GM18511 (cell line): Measurements from ENCODE around the gene XYLT2.

Experiments
- ATAC-seq: cut with Tn5 transposase; IDR thresholded peaks from one replicate; pipeline ENCODE4 v1.9.1; 2021; ENCODE audit warnings: mild to moderate bottlenecking, moderate library complexity; ENCODE audit not compliant: unreplicated experiment

The XYLT2 gene

DNA sequence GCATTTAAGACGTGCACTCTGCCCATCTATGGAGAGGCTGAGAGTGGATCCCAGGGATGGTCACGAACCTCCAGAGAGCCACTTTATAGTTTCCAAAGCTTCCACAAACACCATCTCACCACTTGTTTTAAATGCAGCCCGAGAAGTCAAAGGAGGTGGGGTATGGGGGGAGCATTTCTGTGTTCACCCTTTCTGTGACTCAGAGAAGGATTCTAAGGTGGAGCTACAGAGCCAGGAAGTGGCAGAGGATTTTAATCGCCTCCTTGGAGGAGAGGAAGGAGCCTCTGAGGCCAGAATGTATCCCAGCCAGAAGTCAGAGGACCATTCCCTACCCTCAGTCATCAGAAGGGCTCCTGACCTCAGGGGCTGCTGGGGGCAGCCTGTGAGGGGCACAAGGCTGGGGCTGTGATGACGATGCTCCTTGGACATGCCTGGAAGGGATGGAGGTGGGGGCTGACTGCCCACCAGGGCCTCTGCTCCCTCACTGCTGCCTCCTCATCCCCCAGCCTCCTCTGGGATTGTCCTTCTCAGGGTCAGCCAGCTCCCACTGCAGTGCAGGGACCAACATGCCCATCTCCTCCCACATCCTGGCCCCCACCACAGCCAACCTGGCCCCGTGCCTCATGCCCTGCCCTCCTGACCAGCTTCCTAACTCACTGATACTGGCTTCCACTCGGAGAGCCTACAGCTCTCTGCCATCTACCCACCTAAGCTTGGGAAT, 2.8 kb downstream of the XYLT2 start:
- ATAC-seq: no peak

DNA sequence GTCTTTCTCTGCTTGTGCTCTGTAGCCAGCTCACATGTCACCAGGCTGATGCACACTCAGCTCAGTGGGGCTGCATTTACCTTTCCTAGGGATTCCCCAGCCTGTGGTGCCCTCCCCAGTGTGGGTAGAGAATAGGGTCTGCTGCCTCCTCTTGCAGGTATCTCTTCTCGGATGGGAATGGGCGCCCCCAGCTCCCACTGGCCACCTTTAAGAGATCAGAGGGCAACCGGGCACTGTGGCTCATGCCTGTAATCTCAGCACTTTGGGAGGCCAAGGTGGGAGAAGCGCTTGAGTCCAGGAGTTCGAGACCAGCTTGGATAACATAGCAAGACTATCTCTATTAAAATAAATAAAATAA, 3.3 kb downstream of the XYLT2 start:
- ATAC-seq: no peak

GRCh38 chr17:50350733-50351132, 4.8 kb downstream of the XYLT2 start:
- ATAC-seq: no peak

GRCh38 chr17:50352072-50352692, 6.3 kb downstream of the XYLT2 start:
- no peak for ATAC-seq

DNA sequence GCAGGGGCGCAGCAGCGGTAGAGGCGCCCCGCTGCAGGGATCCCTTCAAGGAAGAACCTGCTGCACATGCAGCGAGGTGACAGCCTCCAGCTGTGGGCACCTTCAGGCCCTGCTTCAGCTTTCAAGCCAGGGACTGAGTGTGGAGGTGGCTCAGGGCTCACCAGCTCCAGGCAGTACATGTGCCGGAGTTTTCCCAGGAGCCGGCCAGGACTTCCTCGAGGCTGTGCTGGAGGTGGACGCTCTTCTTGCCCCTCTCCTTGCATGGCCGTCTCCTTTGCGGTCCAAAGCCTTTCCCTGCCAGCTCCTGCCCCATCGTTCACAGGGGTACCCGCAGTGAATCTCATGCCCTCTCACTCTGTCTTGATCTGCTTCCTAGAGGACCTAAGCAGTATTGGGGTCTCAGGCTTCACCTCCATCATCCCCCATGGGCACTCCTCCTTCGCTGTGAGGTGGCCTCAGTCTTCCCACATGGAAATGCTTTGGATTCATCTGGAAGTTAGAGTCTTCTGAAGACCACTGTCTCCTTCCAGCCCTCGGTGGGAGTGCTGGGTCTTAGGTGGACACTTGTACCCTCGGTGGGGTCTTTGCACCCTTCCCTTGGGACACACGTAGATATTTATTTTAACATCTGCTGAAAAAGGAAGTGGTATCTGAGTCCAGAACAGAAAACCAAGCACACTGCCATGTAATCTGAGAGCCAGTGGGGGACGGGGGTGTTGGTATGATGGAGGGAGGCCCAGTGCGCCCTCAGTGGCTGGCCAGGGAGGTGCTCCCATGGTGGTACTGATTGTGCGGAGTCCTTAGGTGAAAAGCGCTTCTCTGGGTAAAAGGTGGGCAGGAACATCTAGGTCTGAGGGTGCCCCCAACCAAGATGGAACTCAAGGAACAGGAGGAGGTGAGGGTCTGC, 7.0 kb downstream of the XYLT2 start:
- no peak for ATAC-seq

DNA sequence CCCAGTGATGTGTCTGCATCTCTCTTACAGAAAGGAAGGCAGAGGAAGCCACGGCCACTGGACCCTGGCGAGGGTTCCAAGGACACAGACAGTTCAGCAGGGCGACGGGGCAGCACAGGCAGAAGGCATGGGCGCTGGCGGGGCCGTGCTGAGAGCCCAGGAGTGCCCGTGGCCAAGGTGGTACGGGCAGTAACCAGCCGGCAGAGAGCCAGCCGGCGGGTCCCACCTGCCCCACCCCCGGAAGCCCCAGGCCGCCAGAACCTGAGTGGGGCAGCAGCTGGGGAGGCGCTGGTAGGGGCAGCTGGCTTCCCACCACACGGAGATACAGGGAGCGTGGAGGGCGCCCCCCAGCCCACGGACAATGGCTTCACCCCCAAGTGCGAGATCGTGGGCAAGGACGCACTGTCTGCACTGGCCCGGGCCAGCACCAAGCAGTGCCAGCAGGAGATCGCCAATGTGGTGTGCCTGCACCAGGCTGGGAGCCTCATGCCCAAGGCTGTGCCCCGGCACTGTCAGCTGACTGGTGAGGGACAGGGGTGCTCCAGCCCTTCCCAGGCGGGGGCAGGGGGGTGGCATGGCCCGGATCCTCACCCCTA, 7.8 kb downstream of the XYLT2 start:
- no peak for ATAC-seq

DNA sequence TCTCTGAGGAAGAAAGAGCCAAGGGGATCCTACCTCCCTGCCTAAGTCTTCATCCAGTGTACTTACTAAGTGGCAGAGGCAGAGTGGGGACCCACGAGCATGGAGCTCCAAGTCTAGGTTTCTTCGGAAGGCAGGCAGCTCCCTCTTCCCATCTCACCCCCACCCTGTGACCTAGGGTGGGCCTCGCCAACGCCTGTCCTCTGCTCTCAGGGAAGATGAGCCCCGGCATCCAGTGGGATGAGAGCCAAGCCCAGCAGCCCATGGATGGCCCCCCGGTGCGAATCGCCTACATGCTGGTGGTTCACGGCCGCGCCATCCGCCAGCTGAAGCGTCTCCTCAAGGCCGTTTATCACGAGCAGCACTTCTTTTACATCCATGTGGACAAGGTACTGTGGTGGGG, 8.3 kb downstream of the XYLT2 start:
- ATAC-seq: no peak

DNA sequence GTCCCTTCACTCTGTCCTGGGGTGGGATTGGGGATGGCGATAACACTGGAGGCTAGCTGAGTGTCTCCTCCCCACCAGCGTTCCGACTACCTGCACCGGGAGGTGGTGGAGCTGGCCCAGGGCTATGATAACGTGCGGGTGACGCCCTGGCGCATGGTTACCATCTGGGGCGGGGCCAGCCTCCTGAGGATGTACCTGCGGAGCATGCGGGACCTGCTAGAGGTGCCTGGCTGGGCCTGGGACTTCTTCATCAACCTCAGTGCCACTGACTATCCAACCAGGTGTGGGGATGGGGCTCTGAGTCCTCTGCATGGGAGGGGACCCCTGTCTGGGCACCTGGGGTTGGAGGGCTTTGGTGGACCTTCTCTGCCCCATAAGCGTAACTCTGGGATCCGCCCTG, 8.8 kb downstream of the XYLT2 start:
- ATAC-seq: no peak

DNA sequence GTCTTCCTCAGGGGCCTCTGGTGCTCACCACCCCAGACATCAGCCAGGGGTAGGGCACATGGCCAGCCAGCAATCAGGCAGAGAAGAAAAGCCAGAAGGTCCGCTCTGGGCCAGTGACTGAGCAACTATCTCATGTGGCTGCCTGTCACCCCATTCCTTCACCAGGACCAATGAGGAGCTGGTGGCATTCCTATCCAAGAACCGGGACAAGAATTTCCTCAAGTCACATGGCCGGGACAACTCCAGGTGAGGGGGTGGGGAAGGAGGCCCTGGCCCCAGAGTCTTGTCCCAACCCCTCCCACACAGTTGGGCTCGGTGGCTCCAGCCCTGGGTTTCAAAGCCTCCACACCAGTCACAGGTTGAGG, 9.4 kb downstream of the XYLT2 start:
- no peak for ATAC-seq

GRCh38 chr17:50355701-50356341, 9.9 kb downstream of the XYLT2 start:
- no peak for ATAC-seq

DNA sequence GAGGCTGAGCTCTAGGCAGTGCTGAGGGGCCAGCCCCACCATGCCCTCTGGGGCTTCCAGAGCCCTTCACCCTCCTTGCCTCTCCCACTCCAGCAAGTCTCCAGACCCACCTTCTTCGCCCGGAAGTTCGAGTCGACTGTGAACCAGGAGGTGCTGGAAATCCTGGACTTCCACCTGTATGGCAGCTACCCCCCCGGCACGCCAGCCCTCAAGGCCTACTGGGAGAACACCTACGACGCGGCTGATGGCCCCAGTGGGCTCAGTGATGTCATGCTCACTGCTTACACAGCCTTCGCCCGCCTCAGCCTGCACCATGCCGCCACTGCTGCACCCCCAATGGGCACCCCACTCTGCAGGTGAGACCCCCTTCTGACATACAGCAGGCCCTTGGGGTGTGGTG, 10.5 kb downstream of the XYLT2 start:
- no peak for ATAC-seq

- ATAC-seq: no peak
Observed at GRCh38 chr17:50356892-50357510, 11.1 kb downstream of the XYLT2 start.

DNA sequence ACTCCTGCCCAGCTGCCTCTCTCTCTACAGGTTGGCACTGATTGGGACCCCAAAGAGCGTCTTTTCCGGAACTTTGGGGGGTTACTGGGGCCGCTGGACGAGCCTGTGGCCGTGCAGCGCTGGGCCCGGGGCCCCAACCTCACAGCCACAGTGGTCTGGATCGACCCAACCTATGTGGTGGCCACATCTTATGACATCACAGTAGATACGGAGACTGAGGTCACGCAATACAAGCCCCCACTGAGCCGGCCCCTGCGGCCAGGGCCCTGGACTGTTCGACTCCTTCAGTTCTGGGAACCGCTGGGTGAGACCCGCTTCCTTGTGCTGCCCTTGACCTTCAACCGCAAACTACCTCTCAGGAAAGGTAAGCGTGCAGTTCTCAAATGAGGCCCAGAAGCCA, 12.3 kb downstream of the XYLT2 start:
- no peak for ATAC-seq

DNA sequence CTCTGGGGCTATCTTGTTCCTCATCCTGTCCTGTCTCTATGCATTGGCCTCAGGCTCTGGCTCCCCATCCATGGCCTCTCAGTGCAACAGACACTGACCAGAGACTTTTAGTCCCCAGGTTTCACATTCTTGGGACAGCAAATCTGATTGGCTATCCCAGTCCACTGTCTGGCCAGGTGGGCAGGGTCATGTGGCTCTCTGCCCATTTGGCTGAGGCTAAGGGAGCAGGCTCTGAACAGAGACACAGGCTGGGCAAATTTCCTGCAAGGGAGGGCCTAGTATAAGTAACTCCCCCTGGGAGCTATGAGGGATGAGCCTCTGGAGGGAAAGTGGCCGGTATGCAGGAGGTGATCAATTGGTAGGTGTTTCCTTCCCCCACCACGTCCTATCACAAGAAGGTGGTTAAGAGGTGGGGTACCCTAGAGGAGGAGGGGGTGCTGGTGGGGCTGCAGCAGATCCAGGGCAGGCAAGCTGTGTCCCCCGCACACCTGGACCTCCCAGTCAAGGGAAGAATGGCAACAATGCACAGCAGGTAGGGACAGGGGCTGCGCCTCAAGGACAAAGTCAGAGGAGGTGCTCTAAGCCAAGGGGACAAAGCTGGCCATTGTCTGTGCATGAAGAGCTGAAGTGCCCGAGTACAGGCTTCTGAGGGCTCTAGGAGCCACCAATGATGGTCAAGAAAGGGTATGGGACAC, 13.2 kb downstream of the XYLT2 start:
- no peak for ATAC-seq

GRCh38 chr17:50359998-50360461, 14.1 kb downstream of the XYLT2 start:
- no peak for ATAC-seq

DNA sequence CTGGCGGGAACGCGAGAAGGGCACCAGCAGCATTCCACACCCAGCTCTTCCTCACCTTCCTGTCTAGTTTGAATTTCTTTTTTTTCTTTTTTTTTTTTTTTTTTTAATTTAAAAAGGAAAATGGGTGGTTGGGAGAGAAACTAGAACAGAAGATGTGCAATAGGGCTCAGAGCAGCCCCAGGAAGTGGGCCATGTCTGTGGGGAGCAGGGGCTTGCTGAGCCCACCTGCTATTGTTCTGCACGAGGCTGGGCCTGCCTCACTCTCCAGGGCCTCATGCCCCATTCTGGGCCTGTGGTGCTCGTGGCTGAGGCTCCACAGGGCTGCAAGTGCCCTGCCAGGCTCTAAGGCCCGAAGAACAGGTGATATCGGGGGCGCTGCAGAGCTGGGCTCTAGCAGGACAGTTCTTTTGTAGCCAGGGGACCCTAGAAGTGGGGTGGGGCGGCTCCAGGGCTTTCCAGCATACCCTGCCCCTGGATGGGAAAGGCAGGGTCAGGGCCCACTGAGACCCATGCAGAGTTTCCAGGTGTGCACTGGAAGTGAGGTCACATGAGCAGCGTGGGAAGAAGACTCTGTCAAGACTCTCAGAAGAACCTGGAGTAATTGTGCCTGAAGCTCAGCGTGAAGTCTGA, 14.7 kb downstream of the XYLT2 start:
- ATAC-seq: no peak

DNA sequence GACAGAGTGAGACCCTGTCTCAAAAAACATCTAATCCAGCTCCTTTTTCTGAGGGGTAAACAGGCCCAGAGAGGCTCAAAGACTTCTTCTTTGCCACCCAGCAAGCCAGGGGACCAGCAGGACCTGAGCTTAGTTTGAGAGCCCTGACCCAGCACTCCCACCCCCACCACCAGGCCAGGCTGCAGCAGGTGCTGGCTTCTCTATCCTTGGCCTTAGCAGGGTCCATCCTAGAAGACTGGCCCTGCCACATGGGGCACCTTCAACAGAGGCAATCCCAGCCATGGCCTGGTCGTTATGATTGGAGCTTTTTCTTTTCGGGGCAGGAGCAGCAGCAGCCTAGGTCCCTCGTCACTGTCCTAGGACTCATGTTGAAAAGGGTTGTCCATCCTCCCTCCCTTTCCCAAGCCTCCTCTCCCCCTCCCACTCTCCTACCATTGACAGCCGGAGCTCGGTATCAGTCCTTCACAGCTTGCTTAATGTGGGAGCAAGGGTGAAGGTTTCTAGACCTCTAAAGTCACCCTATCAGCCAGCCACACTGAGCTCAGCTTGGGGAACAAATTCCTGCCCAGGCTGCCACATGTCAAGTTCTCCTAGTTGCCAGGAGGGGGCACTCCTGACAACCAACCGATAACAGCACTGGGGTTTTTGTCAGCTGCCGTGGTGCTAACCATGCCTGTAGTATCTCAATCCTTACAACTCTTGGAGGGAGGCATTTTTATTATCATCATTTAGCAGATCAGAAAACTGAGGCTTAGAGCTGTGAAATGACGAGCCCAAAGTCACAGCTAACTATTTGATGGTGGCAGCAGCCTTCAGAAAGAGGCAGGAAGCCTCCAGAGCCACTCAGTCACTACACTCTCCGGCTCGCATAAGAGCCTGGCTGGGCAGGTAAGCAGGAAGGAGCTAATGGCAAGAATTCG, 15.9 kb downstream of the XYLT2 start:
- no peak for ATAC-seq

DNA sequence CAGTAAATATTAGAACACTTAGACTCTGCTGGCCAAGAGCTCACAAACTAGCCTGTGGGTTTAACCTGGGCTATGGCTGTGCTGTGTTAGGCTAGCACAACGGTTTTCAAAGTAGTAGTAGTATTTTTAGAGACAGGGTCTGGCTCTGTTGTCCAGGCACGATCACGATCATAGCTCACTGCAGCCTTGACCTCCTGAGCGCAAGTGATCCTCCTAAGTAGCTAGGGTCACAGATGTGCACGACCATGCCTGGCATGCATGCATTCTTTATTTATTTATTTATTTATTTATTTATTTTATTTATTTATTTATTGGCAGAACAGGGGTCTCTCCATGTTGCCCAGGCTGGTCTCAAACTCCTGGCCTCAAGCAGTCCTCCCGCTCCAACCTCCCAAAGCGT, 16.7 kb downstream of the XYLT2 start:
- no peak for ATAC-seq
